GM15510 (cell line): ENCODE measurements around the gene PKN2.

Experiments
- POLR2A ChIP-seq: IDR thresholded peaks from 3 replicates; pipeline ENCODE4 v1.6.1; 2011; ENCODE audit warnings: borderline replicate concordance; ENCODE audit not compliant: insufficient read length; ENCODE audit errors: extremely low read depth

Gene PKN2

DNA sequence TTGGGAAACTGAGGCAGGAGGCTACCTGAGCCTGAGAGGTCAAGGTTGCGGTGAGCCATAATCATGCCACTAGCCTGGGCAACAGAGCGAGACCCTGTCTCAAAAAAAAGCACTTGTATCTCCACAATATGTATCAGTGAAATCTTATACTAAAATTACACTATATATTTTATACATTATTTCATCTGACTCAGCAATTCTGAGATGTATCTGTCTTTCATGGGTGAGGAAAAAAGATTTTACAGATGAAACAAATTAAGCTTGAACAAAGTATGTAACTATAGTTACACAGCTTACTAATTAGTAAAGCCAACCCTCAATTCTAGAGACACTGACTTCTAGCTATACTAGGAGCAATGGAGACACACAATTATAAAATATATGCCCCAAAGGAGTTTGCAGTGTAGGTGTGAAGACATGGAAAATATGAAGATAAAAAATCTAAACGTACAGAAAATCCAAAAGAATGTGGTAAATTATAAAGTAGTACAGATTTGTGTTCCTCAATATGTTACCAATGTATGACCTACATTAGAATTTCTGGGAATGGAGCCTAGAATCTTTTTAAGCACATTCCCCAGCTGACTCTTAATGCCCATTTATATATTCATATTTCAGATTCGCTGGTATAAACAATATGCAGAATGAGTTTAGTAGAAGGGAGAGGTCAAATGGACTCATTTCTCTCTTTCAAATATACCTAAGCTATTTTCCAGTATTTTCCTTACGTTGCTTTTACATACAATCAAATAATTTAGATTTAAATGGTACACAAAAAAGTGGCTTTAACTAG, 192.7 kb downstream of the PKN2 start:
- no peak for TF ChIP-seq POLR2A

DNA sequence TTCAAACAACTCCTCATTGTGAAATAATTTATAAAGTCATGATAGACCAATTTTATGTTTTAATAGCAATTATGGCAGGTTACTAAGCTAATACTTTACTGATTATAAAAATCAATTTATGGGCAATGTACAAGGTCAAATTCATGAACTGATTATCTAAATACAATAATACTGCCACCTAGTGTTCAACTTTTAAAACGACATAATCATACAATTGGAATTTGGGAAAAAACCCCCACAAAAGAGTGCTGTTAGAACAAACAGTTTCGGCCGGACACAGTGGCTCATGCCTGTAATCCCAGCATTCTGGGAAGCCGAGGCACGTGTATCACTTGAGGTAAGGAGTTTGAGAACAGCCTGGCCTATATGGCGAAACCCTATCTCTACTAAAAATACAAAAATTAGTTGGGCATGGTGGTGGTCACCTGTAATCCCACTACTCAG, 193.3 kb downstream of the PKN2 start:
- no peak for TF ChIP-seq POLR2A

DNA sequence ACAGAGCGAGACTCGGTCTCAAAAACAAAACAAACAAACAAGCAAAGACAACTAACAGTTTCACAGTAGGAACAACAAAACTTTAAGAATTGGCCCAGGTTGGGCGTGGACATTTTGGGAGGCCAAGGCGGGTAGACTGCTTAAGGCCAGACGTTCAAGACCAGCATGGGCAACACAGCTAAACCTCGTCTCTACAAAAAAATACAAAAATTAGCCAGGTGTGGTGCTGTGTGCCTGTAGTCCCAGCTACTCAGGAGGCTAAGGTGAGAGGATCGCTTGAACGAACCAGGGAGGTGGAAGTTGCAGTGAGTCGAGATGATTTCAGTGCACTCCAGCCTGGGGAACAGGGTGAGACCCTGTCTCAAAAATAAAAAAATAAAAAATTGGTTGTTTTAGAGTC, 193.8 kb downstream of the PKN2 start:
- TF ChIP-seq POLR2A, result no peak

GRCh38 chr1:88878731-88879130, 194.7 kb downstream of the PKN2 start:
- no peak for TF ChIP-seq POLR2A

- TF ChIP-seq POLR2A, result no peak
These were observed 199.1 kb downstream of the PKN2 start for GRCh38 chr1:88883156-88883555.
